T-helper 22 cell (primary cell): ENCODE data around the gene EFS.
"Not testable (repeated sequence)": the region's sequence is repeated elsewhere in the genome, so short reads cannot be mapped to it uniquely, and the experiment has no call there.

Experiments
- DNase-seq: peaks from one replicate; pipeline ENCODE4 v3.0.0-alpha.2; 2020; ENCODE audit warnings: low read depth

Gene EFS

GRCh38 chr14:23398348-23398747, 33.4 kb upstream of the EFS start:
- DNase-seq, result no peak

DNA sequence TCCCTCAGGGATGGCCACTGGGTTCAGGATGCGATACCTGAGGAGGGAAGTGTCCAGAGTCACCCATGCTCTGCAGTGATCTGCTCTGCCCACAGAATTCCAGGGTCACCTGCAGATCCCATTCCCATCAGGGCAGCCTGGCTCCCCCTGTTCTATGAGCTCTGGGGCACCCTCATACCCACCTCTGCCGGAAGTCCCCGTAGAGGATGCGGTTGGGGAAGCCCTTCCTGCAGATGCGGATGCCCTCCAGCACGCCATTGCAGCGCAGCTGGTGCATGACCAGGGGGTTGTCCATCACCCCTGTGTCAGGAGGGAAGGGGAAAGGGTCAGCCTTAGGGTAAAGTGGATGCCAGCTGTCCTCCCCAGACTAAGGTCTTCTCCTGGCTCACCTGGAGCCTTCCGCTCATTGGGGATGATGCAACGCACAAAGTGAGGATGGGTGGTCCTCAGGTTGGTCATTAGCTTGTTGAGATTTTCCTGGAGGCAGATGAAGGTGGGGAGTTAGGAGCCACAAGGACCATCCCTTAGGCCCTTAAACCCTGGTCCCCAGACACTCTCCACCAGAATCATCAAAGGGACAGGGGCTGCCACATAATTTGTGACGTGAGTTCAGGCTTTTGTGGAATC, 31.9 kb upstream of the EFS start:
- DNase-seq, result no peak

DNA sequence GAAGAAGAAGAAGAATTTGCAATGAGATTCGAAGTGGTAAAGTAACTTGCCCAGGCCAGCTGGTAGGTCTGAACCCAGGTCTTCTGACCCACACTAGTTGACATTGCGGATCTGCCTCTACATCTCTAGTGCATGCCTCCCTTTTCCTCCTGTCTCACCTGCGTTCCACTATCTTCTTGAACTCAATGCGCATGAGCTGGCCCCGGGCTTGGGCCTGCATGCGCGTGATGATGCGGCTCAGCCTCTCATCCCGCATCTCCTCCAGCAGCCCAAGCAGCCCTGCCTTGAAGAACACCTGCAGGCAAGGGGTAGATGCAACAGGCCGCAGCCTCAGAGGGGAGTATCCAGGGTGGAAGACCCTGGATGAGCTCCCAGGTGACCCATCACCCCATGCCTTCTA, 31.2 kb upstream of the EFS start:
- no peak for DNase-seq

- DNase-seq, result no peak
Observed at GRCh38 chr14:23392613-23393012, 27.6 kb upstream of the EFS start.

GRCh38 chr14:23389871-23390270, 24.9 kb upstream of the EFS start:
- not testable (repeated sequence) for DNase-seq

GRCh38 chr14:23389396-23389795, 24.4 kb upstream of the EFS start:
- no peak for DNase-seq

- DNase-seq, result no peak
Observed at GRCh38 chr14:23388996-23389395, 24.0 kb upstream of the EFS start.

GRCh38 chr14:23387916-23388882, 23.2 kb upstream of the EFS start:
- no peak for DNase-seq

DNA sequence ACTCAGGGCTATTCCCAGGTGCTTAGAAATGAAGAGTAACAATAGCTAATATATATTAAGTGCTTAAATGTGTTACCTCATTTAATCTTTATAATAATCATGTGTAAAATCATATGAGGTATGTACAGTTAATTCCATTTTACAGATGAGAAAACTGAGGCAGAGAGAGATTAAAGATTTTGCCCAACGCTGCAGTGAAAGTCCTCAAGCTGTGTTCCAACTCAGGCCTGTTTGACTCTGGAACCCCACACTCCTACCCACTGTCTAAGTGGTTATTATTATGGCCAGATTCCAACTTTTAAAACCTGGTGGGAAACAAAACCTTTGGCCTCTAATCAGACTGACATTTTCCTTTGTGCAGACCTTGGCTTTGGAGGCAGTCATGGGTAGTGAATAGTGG, 22.0 kb upstream of the EFS start:
- no peak for DNase-seq

DNA sequence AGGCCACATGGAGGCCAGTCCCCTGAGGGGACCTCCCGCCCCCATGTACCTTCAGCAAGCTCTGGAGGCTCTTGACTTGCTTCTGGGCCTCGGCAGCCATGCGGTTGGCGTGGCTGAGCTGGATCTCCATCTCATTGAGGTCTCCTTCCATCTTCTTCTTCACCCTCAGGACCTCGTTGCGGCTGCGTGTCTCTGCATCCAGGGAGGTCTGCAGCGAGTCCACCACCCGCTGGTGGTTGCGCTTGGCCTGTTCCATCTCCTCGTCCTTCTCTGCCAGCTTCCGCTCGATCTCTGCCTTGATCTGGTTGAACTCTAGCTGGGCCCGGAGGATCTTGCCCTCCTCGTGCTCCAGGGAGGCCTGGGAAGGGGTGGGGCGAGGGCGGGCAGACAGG, 21.3 kb upstream of the EFS start:
- DNase-seq, result not testable (repeated sequence)

- DNase-seq, result no peak
Observed at GRCh38 chr14:23385642-23386265, 20.8 kb upstream of the EFS start.

GRCh38 chr14:23385244-23385641, 20.3 kb upstream of the EFS start:
- no peak for DNase-seq

GRCh38 chr14:23384364-23385080, 19.6 kb upstream of the EFS start:
- DNase-seq, result no peak

GRCh38 chr14:23382731-23383440, 17.9 kb upstream of the EFS start:
- DNase-seq, result no peak

- DNase-seq, result no peak
Observed at GRCh38 chr14:23382276-23382675, 17.3 kb upstream of the EFS start.

DNA sequence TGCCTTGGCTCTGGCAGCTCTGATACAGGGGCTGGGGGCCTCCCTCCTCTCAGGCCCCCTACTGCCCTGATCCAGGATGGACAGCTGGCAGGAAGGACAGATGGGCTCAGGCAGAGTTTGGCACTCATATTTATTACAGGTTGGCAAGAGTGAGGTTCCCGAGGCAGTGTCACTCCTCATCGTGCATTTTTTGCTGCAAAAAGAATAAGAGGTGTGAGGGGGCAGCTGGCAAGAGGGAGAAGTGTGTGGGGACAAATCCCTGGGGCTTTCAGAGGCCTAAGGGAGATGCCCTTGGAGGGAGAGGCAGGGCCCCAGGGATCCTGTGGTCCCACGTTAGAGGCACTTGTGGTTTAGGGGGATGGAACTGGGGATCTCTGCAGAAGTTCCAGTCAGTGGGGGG, 16.9 kb upstream of the EFS start:
- DNase-seq, result no peak

DNA sequence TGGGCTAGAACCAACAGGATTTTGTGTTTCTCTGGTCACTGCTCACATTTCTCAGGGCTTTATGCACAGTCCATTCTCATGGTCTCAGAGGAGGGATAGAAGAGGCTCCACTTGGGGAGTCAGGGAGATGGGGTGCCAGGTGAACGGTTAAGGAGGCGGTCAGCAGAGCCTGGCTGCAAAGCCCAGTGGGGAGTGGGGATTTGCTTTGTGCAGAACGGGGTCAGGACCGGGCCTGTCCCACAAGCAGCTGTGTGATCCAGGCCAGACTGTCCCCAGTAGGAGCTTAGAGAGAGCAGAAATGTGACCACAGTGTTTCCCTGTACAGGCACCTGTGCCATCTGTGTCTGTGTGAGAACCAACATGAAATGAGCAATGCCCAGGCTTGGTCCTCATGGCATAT, 16.0 kb upstream of the EFS start:
- DNase-seq, result no peak

GRCh38 chr14:23380197-23380914, 15.4 kb upstream of the EFS start:
- DNase-seq, result no peak

- peak; percentile 26 for DNase-seq
Observed at GRCh38 chr14:23379366-23380196, 14.6 kb upstream of the EFS start.

DNA sequence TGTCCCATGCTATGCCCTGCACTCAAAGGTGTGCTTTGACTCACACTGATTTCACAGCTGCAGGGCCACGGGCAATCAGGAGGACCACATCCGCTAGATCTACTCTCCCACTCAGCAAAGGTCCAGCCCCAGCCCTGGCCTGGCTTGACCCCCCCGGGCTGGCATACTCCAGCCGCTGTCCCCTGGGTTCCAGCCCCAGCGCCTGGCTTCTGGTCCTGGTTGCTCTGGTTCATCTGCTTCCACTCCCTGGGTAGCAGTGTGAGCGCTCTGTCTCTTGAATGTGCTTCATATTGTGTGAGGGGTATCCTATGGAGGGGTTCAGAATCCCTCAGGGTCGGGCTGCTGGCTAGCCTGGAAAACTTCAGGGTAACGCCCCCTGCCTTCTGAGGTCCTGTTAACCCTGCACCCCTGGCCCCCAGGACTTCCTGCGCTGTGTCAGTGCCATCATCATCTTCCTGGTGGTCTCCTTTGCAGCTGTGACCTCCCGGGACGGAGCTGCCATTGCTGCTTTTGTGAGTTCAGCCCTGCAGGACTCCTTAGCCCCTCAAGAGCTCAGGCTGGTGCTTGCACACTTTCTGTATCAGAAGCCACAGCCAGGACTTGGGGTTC, 13.7 kb upstream of the EFS start:
- no peak for DNase-seq
